WTC11 (cell line): ENCODE data around the gene ZNF212. TPM values are rescaled to one million over a fixed set of nuclear protein-coding genes. Genes with fewer than 3 reads are reported as not detected.

Experiments
- AFF4 ChIP-seq: sonication (generic); formaldehyde crosslinking; IDR thresholded peaks from 2 replicates; pipeline ENCODE4 v1.8.1; 2023; ENCODE audit warnings: mild to moderate bottlenecking, missing genetic modification reagents, borderline replicate concordance
- ATF1 ChIP-seq: sonication (generic); formaldehyde crosslinking; IDR thresholded peaks from 2 replicates; pipeline ENCODE4 v1.8.1; 2023; ENCODE audit warnings: mild to moderate bottlenecking, moderate library complexity, missing genetic modification reagents
- CREB1 ChIP-seq: sonication (generic); formaldehyde crosslinking; IDR thresholded peaks from 2 replicates; pipeline ENCODE4 v1.8.0; 2023; ENCODE audit warnings: mild to moderate bottlenecking, missing genetic modification reagents
- E2F1 ChIP-seq: sonication (generic); formaldehyde crosslinking; IDR thresholded peaks from 2 replicates; pipeline ENCODE4 v1.8.0; 2022; ENCODE audit warnings: mild to moderate bottlenecking, missing genetic modification reagents
- ELF4 ChIP-seq: sonication (generic); formaldehyde crosslinking; IDR thresholded peaks from 2 replicates; pipeline ENCODE4 v1.8.1; 2022; ENCODE audit warnings: low read depth, mild to moderate bottlenecking, moderate library complexity, missing genetic modification reagents
- ERG ChIP-seq: fragments of 250-450 bp; sonication (Bioruptor Pico); IDR thresholded peaks from 2 replicates; pipeline ENCODE4 v1.8.0; 2021; ENCODE audit warnings: mild to moderate bottlenecking
- FOXP1 ChIP-seq: sonication (generic); formaldehyde crosslinking; IDR thresholded peaks from 2 replicates; pipeline ENCODE4 v1.8.0; 2022; ENCODE audit warnings: missing genetic modification reagents, mild to moderate bottlenecking, moderate library complexity, borderline replicate concordance
- FOXP4 ChIP-seq: sonication (generic); formaldehyde crosslinking; IDR thresholded peaks from 2 replicates; pipeline ENCODE4 v1.8.0; 2022; ENCODE audit warnings: mild to moderate bottlenecking, missing genetic modification reagents
- GTF2I ChIP-seq: fragments of 250-450 bp; sonication (Bioruptor Pico); conservative IDR thresholded peaks from 2 replicates; pipeline ENCODE4 v1.4.0; 2021; ENCODE audit warnings: mild to moderate bottlenecking
- HMGXB4 ChIP-seq: sonication (generic); formaldehyde crosslinking; IDR thresholded peaks from 2 replicates; pipeline ENCODE4 v1.8.1; 2023; ENCODE audit warnings: mild to moderate bottlenecking, moderate library complexity, missing genetic modification reagents
- IRF2 ChIP-seq: sonication (generic); formaldehyde crosslinking; IDR thresholded peaks from 2 replicates; pipeline ENCODE4 v1.8.0; 2022; ENCODE audit warnings: low read depth, missing genetic modification reagents, borderline replicate concordance
- JUN ChIP-seq: sonication (generic); formaldehyde crosslinking; IDR thresholded peaks from 2 replicates; pipeline ENCODE4 v1.8.0; 2023; ENCODE audit warnings: mild to moderate bottlenecking, missing genetic modification reagents
- MAX ChIP-seq: sonication (generic); formaldehyde crosslinking; IDR thresholded peaks from 2 replicates; pipeline ENCODE4 v1.8.0; 2022; ENCODE audit warnings: mild to moderate bottlenecking, missing genetic modification reagents
- MLX ChIP-seq: sonication (generic); formaldehyde crosslinking; IDR thresholded peaks from 2 replicates; pipeline ENCODE4 v1.8.1; 2023; ENCODE audit warnings: mild to moderate bottlenecking, missing genetic modification reagents, moderate library complexity
- MXD4 ChIP-seq: fragments of 250-450 bp; sonication (Bioruptor Pico); IDR thresholded peaks from 2 replicates; pipeline ENCODE4 v1.8.0; 2021; ENCODE audit warnings: mild to moderate bottlenecking, moderate library complexity, borderline replicate concordance
- NFATC4 ChIP-seq: fragments of 250-450 bp; sonication (Bioruptor Pico); IDR thresholded peaks from 2 replicates; pipeline ENCODE4 v1.9.0; 2021; ENCODE audit warnings: mild to moderate bottlenecking
- NFE2L1 ChIP-seq: sonication (generic); formaldehyde crosslinking; IDR thresholded peaks from 2 replicates; pipeline ENCODE4 v1.8.1; 2023; ENCODE audit warnings: missing genetic modification reagents
- RELA ChIP-seq: sonication (generic); formaldehyde crosslinking; IDR thresholded peaks from 2 replicates; pipeline ENCODE4 v1.8.1; 2022; ENCODE audit warnings: missing genetic modification reagents, mild to moderate bottlenecking, borderline replicate concordance
- TP53 ChIP-seq: sonication (generic); formaldehyde crosslinking; IDR thresholded peaks from 2 replicates; pipeline ENCODE4 v1.8.1; 2023; ENCODE audit warnings: mild to moderate bottlenecking, missing genetic modification reagents
- ZBTB43 ChIP-seq: sonication (generic); formaldehyde crosslinking; IDR thresholded peaks from 2 replicates; pipeline ENCODE4 v1.8.1; 2023; ENCODE audit warnings: mild to moderate bottlenecking, missing genetic modification reagents
- ZNF121 ChIP-seq: sonication (generic); formaldehyde crosslinking; IDR thresholded peaks from 2 replicates; pipeline ENCODE4 v1.8.0; 2023; ENCODE audit warnings: missing genetic modification reagents
- ZNF232 ChIP-seq: sonication (generic); formaldehyde crosslinking; IDR thresholded peaks from 2 replicates; pipeline ENCODE4 v1.8.0; 2022; ENCODE audit warnings: mild to moderate bottlenecking, missing genetic modification reagents
- ZNF416 ChIP-seq: fragments of 250-450 bp; sonication (Bioruptor Pico); IDR thresholded peaks from 2 replicates; pipeline ENCODE4 v1.9.0; 2021; ENCODE audit warnings: mild to moderate bottlenecking, inconsistent platforms
- total RNA-seq: library from RNA; stranded (reverse); gene quantifications from 3 replicates; pipeline ENCODE4 v1.2.3, GENCODE V29; 2021

ZNF212 gene
- total RNA-seq, 1 experiment from 2014 or later = 23.0 TPM

- TF ChIP-seq IRF2 = no peak
- TF ChIP-seq NFATC4 = no peak
- TF ChIP-seq ZNF121 (CRISPR knock-in tag) = no peak; the same call in 1 of the 2 replicates
- TF ChIP-seq FOXP4 = peak; percentile 92
- peak; percentile 22; the same call in 1 of the 2 replicates for TF ChIP-seq ZBTB43 (CRISPR knock-in tag)
- no peak for TF ChIP-seq AFF4 (CRISPR knock-in tag)
- no peak for TF ChIP-seq NFE2L1 (CRISPR knock-in tag)
- 0 out of 2 replicates have a peak, but pooled peaks have one; percentile 33 for TF ChIP-seq ZNF232 (CRISPR knock-in tag)
- TF ChIP-seq RELA = 0 out of 2 replicates have a peak, but pooled peaks have one; percentile 27
- TF ChIP-seq ATF1 (CRISPR knock-in tag) = 0 out of 2 replicates have a peak, but pooled peaks have one; percentile 24
- TF ChIP-seq MAX (CRISPR knock-in tag) = peak; percentile 94
- TF ChIP-seq CREB1 (CRISPR knock-in tag) = peak; percentile 61
- peak; percentile 45; the same call in 1 of the 2 replicates for TF ChIP-seq HMGXB4
- peak; percentile 85; the same call in 1 of the 2 replicates for TF ChIP-seq FOXP1
- no peak for TF ChIP-seq GTF2I (CRISPR knock-in tag)
- TF ChIP-seq MLX (CRISPR knock-in tag) = no peak
- peak; percentile 87; the same call in 1 of the 2 replicates for TF ChIP-seq E2F1 (CRISPR knock-in tag)
- peak; percentile 88 for TF ChIP-seq ZNF416
- no peak; the same call in 1 of the 2 replicates for TF ChIP-seq ERG
- no peak for TF ChIP-seq ELF4 (CRISPR knock-in tag)
- TF ChIP-seq MXD4 (CRISPR knock-in tag) = no peak
- peak; percentile 89; the same call in 1 of the 2 replicates for TF ChIP-seq TP53 (CRISPR knock-in tag)
- TF ChIP-seq JUN (CRISPR knock-in tag) = 0 out of 2 replicates have a peak, but pooled peaks have one; percentile 16
Observed at GRCh38 chr7:149284850-149285585, 45.6 kb downstream of the ZNF212 start (continued).
